Naive thymus-derived CD8-positive, alpha-beta T cell (primary cell): Measurements from ENCODE around the gene CHST15. TPM values are rescaled to one million over a fixed set of nuclear protein-coding genes. Genes with fewer than 3 reads are reported as not detected.
A peak's percentile ranks its signal among the peaks of the same experiment; 100 is the strongest.

Experiments
- ATAC-seq, 2 donors: fragments of 150-1000 bp; cut with Tn5 transposase in 1 of 2; sonication (Bioruptor Pico), chemical (Tn5 transposase) in 1 of 2; 1 replicate in 1 of 2; 2 replicates in 1 of 2; pipeline ENCODE4 v1.10.0; 2021; ENCODE audit warnings: mild to moderate bottlenecking in 2 of 2, moderate library complexity in 2 of 2
- POLR2A ChIA-PET: fragments of 350-600 bp; sonication (Branson Sonifier 250); formaldehyde crosslinking; loops from one replicate; lab custom pipeline; 2021; ENCODE audit warnings: antibody characterized with exemption; lab: Charles Lee
- DNase-seq, 10 donors: peaks; one replicate each; pipeline versions ENCODE4 v3.0.0 to v3.0.0-alpha.2; 2020 to 2022
- H3K27ac Mint-ChIP-seq, 10 donors: one replicate each; pipeline ENCODE4 v1.8.0; 2020 to 2022; ENCODE audit warnings: mild to moderate bottlenecking in 10 of 10, mixed read lengths in 10 of 10, moderate library complexity in 4 of 10, inconsistent platforms in 1 of 10
- H3K27me3 Mint-ChIP-seq, 5 donors: one replicate each; pipeline ENCODE4 v1.8.0; 2021 to 2022; ENCODE audit warnings: mixed read lengths in 5 of 5
- H3K36me3 Mint-ChIP-seq, 3 donors: one replicate each; pipeline ENCODE4 v1.8.0; 2020 to 2022; ENCODE audit warnings: mixed read lengths in 3 of 3, mild to moderate bottlenecking in 2 of 3, inconsistent platforms in 1 of 3
- H3K4me1 Mint-ChIP-seq, 4 donors: one replicate each; pipeline ENCODE4 v1.8.0; 2021 to 2022; ENCODE audit warnings: mixed read lengths in 4 of 4
- H3K4me3 Mint-ChIP-seq, 10 donors: one replicate each; pipeline ENCODE4 v1.8.0; 2020 to 2022; ENCODE audit warnings: mild to moderate bottlenecking in 10 of 10, mixed read lengths in 10 of 10, moderate library complexity in 6 of 10, inconsistent platforms in 1 of 10
- H3K9me3 Mint-ChIP-seq, 9 donors: one replicate each; pipeline ENCODE4 v1.8.0; 2020 to 2022; ENCODE audit warnings: mixed read lengths in 9 of 9, mild to moderate bottlenecking in 3 of 9, inconsistent platforms in 1 of 9, moderate library complexity in 1 of 9
- polyA plus RNA-seq, 3 donors: library from polyadenylated mRNA; unstranded; fragments of 300-500 nt; fragmentation: Illumina TruSeq; gene quantifications; one replicate each; pipeline ENCODE4 v1.2.3, GENCODE V29; 2021
- total RNA-seq, 8 experiments: library from RNA in 2 of 8; stranded (reverse) in 2 of 8; gene quantifications; one replicate each; pipeline ENCODE4 v1.2.3 and lab custom pipeline; 2021 to 2026

The CHST15 gene
- total and polyA plus RNA-seq, 5 experiments from 2014 or later = 0.05 to 2.4 (median 1.1) TPM; not detected in 1

DNA sequence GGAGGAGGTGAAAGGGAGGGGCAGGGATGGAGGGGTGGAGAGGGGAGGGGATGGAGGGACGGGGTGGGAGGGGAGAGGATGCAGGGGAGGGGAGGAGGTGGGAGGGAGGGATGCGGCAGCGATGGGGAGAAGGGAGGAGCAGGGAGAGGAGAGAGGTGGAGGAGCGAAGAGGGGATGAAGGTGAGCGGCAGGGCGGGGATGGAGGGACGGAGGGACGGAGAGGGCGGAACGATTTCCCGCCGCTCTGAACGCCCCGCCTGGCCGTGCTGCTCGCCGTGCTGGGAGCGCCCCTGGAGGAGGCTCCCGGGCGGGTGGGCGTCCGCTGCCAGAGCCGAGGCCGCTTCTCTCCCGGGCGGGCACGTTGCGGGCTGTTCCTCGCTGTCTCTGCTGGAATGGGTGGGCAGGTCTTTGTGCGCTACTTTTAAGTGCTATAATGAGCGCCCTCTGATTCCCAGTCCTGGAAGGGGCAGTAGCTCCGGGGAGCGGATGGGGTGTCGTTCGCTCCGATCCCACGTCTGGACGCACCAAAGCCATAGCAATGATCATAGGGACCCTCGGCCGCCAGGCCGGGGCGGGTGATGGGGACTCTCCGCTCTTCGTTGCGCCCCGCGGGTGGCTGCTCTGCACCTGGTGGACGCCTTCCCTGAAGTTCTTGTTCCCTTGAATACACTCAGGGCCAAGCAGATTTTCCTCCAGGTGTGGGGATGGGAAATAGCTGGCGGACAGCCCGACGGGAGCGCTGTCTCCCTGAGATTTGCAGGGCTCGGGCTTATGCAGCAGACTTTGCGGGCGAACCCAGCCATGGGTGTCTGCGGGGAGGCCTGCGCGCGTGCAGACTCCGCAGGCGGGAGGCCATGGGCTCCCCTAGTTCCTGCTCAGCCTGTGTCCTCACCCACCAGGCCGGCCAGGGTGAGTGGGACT is 120.7 kb downstream of the CHST15 start:
- Mint-ChIP-seq H3K4me1 (peaks cover 1 to 12% (median 11%) of the 10 kb centered on the region in 4 donors), H3K36me3 (peaks cover 0 to 10% (median 0%) of the 10 kb centered on the region in 3 donors), H3K27me3 (peaks cover 60 to 88% (median 78%) of the 10 kb centered on the region in 5 donors), H3K4me3 (peak overlapping the region in 2 of 10 donors; percentile 16 to 19), H3K27ac (no peak overlapping the region), H3K9me3 (peaks cover 0 to 6% (median 0%) of the 10 kb centered on the region in 9 donors)
- DNase-seq (no peak), ATAC-seq (no peak)
- POLR2A ChIA-PET = no interaction called here

- Mint-ChIP-seq H3K4me1 (peaks cover 1 to 12% (median 12%) of the 10 kb centered on the region in 4 donors), H3K4me3 (peak overlapping the region in 2 of 10 donors; percentile 20 to 30), H3K27ac (peak overlapping the region in 2 of 10 donors; percentile 15 to 54), H3K9me3 (peaks cover 0 to 6% (median 0%) of the 10 kb centered on the region in 9 donors), H3K27me3 (peaks cover 57 to 74% (median 70%) of the 10 kb centered on the region in 5 donors), H3K36me3 (peaks cover 0 to 7% (median 0%) of the 10 kb centered on the region in 3 donors)
- ATAC-seq (no peak), DNase-seq (no peak)
- POLR2A ChIA-PET = no interaction called here
These were observed 122.5 kb downstream of the CHST15 start for GRCh38 chr10:123970927-123971286.

DNA sequence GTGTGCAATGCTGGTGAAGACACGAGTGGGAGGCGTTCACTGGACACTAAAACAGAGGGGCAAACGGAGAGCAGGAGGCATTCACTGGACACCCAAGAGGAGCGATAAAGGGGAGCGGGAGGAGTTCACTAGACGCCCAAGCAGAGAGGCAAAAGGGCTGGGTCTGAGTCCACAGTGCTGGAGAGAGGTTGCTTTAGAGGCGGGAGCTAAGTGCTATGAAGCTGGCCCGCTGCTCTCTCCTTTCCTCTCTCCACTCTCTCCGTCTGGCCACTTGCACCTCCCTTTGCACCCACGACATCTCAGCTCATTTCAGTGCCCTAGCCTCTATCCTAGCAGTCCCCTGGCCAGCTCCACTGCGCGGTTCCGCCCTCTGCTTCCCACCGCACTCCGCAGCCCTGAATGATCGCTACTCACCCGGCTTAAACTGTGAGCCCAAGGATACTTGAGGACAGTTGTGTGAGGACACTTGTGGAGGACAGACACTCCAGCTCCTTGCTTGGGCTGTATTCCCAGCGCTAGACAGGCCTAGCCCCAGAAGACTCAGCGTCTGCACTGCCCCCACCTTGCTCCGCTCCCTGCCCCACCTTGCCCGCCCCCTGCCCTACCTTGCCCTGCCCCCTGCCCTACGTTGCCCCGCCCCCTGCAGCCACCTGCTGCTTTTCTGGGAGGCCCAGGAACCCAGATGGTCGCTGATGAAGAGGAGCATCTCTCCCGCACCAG is 123.0 kb downstream of the CHST15 start:
- ATAC-seq = no peak
- Mint-ChIP-seq H3K4me1 (peaks cover 1 to 12% (median 12%) of the 10 kb centered on the region in 4 donors), H3K9me3 (peaks cover 0 to 6% (median 0%) of the 10 kb centered on the region in 9 donors), H3K4me3 (no peak overlapping the region), H3K27ac (no peak overlapping the region), H3K36me3 (peaks cover 0 to 7% (median 0%) of the 10 kb centered on the region in 3 donors), H3K27me3 (peaks cover 56 to 79% (median 74%) of the 10 kb centered on the region in 5 donors)
- POLR2A ChIA-PET = no interaction called here
- no peak for DNase-seq

GRCh38 chr10:123967626-123968243 is 125.7 kb downstream of the CHST15 start:
- no peak for ATAC-seq
- Mint-ChIP-seq H3K27ac (no peak overlapping the region), H3K4me3 (no peak overlapping the region), H3K36me3 (no peaks in the 10 kb centered on the region), H3K4me1 (peaks cover 1 to 12% (median 9%) of the 10 kb centered on the region in 4 donors), H3K27me3 (peaks cover 44 to 76% (median 68%) of the 10 kb centered on the region in 5 donors), H3K9me3 (peaks cover 0 to 3% (median 0%) of the 10 kb centered on the region in 9 donors)
- peak in 6 of 10 donors; percentile 6 to 24 (median 8) for DNase-seq
- POLR2A ChIA-PET = no interaction called here

- H3K4me3 Mint-ChIP-seq = no peak overlapping the region
- H3K9me3 Mint-ChIP-seq = peaks cover 0 to 3% (median 0%) of the 10 kb centered on the region in 9 donors
- peaks cover 42 to 80% (median 68%) of the 10 kb centered on the region in 5 donors for H3K27me3 Mint-ChIP-seq
- DNase-seq = no peak
- H3K27ac Mint-ChIP-seq = no peak overlapping the region
- H3K4me1 Mint-ChIP-seq = peaks cover under 1 to 12% (median 8%) of the 10 kb centered on the region in 4 donors
- ATAC-seq = no peak
- H3K36me3 Mint-ChIP-seq = no peaks in the 10 kb centered on the region
- POLR2A ChIA-PET = no interaction called here
These were observed 126.5 kb downstream of the CHST15 start for GRCh38 chr10:123966896-123967231.

- Mint-ChIP-seq H3K4me1 (peaks cover 0 to 7% (median 5%) of the 10 kb centered on the region in 4 donors), H3K4me3 (no peak overlapping the region), H3K27me3 (peaks cover 36 to 74% (median 68%) of the 10 kb centered on the region in 5 donors), H3K36me3 (no peaks in the 10 kb centered on the region), H3K27ac (peak overlapping the region in 1 of 10 donors; percentile 35), H3K9me3 (peaks cover 0 to 2% (median 0%) of the 10 kb centered on the region in 9 donors)
- POLR2A ChIA-PET = no interaction called here
- no peak for DNase-seq
- no peak for ATAC-seq
These were observed 127.2 kb downstream of the CHST15 start for GRCh38 chr10:123965973-123966895.

DNA sequence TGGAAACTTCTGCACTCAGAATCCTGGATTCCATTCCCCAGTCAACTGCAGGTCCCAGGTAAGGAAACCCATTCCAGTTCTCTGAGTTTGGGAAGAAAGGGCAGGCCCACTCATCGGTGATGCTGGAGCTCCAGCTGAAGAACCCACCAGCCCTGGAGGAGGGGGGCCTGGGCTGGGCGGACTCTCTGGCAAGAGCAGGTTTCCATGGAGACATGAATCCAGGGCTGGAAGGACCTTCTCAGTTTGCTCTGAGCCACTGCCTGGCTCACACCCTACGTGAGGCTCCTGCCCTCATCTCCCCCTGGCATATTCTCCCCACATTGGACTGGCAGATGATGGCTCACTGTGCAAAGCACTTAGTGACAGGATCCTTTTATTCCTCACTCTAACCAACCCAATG is 128.4 kb downstream of the CHST15 start:
- DNase-seq = no peak
- POLR2A ChIA-PET = no interaction called here
- Mint-ChIP-seq H3K27ac (no peak overlapping the region), H3K27me3 (peaks cover 28 to 67% (median 60%) of the 10 kb centered on the region in 5 donors), H3K4me1 (peaks cover 0 to 5% (median 1%) of the 10 kb centered on the region in 4 donors), H3K9me3 (peaks cover 0 to 7% (median 2%) of the 10 kb centered on the region in 9 donors), H3K4me3 (no peak overlapping the region), H3K36me3 (no peaks in the 10 kb centered on the region)
- no peak for ATAC-seq

- H3K27ac Mint-ChIP-seq = no peak overlapping the region
- POLR2A ChIA-PET = no interaction called here
These were observed 130.5 kb downstream of the CHST15 start for GRCh38 chr10:123962756-123963530.

GRCh38 chr10:123958241-123958640 is 135.2 kb downstream of the CHST15 start:
- H3K27me3 Mint-ChIP-seq = peaks cover 1 to 27% (median 19%) of the 10 kb centered on the region in 5 donors
- no peaks in the 10 kb centered on the region for H3K4me1 Mint-ChIP-seq
- no peak overlapping the region for H3K27ac Mint-ChIP-seq
- H3K4me3 Mint-ChIP-seq = no peak overlapping the region
- peaks cover 0 to 21% (median 7%) of the 10 kb centered on the region in 9 donors for H3K9me3 Mint-ChIP-seq
- DNase-seq (no peak), ATAC-seq (no peak)
- H3K36me3 Mint-ChIP-seq = peaks cover 0 to 7% (median 2%) of the 10 kb centered on the region in 3 donors
- POLR2A ChIA-PET = no interaction called here

More at GRCh38 chr10:123962756-123963530, 130.5 kb downstream of the CHST15 start:
- peaks cover 0 to 3% (median 0%) of the 10 kb centered on the region in 4 donors for H3K4me1 Mint-ChIP-seq
- H3K4me3 Mint-ChIP-seq = no peak overlapping the region
- ATAC-seq = no peak
- peaks cover 0 to 13% (median 4%) of the 10 kb centered on the region in 9 donors for H3K9me3 Mint-ChIP-seq
- DNase-seq = no peak
- H3K36me3 Mint-ChIP-seq = peaks cover 0 to under 1% (median under 1%) of the 10 kb centered on the region in 3 donors
- peaks cover 10 to 54% (median 41%) of the 10 kb centered on the region in 5 donors for H3K27me3 Mint-ChIP-seq
